Kidney glomerular epithelial cell (primary cell): ENCODE measurements around the gene GUK1.

Experiments used
- DNase-seq: peaks from one replicate; lab custom pipeline; 2025; lab: John Stamatoyannopoulos, UW

The GUK1 gene

DNA sequence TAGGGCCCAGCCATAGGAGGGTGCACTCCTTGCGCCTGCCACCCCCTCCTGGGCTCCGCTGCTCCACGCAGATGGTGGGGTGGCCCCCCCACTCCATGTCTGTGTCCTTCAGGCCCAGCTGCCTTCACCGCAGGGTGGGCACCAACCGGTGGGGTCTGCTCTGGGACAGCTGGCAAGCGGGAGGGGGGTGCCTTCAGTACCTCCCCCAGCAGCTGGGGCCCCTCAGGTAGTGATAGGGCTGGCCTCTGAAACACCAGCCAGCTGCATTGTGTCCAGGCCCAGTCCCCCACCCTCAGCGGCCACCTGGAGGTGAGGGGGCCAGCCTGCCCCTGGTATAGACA is 10.0 kb downstream of the GUK1 start:
- no peak for DNase-seq

DNA sequence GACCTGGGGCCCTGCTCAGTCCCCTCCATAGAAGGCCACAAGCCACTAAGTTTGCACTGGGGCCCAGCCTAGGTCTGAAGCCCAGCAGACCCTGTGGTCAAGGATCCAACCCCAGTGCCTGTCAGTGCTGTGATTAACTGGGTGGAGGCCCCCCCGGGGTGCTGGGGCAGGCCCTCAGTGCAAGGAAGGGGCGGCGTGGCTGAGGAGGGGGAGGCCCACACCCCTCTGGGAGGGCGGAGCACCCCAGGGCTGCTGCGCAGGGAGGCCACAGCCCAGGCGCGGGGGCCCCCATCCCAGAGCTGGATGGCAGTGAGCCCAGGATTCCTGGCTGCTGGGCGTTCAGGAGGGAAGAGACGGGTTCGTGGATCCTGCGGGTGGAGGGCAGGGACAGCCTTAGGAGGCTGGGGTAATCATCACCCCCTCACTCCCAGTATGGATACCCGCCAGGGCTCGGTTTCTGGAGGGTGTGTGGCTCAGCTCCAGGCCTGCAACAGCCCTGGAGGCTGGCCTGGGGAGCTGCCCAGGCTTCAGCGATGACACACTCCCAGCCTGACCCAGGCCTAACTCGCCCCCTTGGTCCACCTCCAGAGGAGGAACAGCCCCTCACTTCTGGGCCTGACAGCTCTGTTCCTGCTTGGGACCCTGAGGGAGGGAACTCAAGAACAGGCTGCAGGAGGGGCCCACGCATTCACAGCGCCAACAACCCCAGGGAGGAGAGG is 10.5 kb downstream of the GUK1 start:
- DNase-seq, result no peak

DNA sequence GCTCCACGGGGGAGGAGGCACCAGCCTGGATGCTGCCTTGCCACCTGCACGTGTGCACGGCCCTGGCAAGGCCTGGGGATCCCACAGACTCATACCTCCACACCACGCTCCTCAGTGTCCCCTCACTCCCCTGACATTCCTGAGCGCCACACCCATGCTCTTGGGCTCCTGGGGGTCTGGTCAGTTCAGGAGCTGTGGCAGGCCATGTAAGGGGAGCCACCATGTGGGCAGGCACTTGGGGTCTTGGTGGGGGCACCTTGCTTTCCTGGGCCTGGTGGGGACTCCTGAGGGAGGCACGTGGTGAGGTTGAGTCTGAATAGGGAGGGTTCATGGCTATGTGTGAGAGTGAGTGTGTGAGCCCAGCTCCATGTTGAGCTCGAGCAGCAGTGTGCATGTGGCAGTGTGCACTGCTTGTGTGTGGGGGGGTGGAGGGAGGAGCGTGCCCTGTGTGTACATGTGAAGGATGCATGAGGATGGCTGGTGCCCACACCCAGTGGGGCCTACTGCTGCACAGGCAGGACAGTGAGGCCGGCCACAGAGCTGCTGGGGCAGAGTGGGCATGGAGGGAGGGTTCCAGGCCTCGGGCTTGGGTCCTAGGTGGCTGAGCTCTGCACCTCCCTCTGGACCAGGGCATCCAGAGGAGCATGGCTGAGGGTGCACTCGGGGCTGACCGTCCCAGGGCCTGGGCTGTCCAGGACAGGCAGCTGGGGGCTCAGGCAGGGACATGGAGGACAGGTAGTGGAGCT is 11.3 kb downstream of the GUK1 start:
- no peak for DNase-seq

DNA sequence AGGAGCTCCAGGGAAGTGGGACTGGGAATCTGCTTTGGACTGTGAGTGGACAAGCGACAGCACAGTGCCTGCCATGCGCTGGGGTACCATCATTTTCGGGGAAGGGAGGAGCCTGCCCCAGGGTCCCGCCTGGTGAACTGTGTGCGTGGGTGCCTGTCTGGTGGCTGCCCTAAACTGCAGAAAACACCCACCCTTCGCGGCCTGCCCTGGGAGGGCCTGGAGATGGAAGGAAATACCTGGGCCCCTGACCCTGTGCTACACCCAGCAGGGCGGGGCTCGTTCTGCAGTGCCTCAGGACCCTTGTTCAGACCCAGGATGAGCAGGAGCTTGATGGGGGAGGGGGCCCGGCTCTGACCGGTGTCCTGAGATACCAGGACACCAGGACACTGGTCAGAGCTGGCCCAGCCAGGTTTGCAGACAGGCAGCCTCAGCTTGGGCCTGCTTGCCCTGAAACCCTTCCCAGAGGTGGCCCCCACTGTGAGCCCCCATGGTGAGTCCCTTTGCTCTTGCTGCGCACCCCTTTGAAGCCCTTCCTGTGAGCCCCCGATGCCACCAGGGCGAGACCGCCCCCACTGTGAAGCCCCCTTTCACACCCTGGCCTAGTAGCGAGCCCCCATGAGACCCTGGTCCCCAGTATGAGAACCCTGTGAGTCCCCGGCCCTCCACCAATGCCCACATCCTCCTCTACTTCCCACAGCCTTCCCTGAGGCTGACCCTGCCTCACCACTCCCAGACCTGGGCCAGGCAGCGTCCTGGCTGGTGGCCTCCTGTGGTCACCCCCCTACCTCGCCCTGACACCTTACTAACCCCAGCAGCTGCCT is 12.2 kb downstream of the GUK1 start:
- no peak for DNase-seq

DNA sequence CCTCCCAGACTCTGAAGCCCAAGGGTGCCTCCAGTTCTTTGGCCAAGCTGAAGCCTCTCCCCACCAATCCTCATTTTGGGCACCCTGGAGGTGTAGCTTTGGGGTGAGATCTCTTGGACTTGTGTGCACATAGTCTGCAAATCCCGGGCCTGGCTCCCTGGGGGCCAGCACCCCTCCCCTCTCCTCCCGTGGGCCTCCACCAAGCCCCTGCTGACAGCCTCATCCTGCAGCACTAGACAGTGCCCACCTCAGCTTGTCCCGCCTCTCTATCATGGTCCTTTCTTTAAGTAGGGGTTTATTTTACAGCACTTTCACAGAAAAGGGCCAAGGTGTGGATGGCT is 12.8 kb downstream of the GUK1 start:
- no peak for DNase-seq

DNA sequence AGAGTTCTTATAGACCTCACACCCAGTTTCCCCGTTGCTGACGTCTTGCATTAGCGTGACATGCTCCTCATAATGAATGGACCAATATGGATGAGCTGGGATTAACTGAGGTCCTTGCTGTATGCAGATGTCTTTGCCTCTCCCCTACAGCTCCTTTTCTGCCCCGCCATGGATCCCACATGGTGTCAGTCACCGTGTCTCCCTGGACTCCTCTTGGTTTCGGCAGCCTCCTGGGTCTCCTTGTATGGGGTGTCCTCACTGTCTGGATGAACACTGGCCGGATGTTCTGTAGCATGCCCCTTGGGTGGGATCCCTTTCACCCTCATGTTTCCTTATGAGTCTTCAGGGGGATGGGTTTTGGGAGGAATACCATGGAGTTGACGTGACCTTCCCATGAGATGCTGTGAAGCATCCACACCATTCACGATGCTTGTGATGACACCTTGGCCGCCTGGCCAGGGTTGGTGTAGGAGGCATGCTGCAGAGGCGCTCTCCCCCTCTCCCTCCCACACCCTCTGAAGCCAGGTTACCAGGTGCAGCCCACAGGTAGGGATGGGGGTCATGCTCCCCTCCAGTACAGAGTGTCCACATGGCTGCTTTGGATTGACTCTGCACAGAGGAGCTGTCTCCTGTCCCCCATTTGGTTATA is 14.1 kb downstream of the GUK1 start:
- DNase-seq, result no peak

DNA sequence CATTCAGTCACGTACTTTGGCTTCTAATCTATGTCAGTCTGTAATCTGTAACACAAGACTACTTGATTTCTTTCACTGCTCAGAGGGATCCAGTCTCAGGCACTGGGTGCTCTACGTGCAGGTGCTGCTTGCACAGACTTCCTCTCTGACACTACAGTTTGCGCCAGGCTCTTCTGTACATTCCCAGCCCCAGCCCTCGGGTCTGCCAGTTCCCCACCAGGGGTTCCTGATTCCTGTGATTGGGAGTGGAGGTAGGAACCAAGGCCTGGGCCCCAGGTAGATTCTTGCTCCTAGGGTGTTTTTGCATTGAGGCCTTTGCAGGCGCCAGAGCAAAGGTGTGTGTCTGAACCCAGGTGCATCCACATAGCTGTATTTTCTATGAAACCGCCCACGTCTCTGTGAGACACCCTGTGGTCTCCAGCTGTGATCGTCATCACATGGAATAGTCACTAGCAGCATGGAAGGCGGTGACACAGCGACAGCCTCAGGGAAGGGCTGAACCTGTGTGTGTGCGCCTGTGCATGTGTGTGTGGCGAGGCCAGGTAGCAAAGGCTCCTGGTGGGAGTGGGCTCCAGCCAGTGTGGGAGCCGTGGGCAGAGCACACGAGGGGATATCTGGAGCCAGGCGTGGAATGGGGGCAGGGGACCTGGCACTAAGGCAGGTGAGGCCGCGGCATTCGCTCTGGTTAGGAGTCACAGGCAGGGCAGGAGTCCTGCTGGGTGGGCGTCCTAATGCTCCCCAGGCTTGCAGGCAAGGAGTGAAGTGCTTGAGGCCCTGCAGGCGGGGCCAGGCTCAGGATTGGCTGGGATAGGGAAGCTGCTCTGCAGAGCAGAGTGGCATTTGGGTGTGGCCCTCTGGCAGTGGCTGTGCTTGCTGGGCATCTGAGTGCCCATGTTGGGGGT is 14.8 kb downstream of the GUK1 start:
- DNase-seq, result no peak

DNA sequence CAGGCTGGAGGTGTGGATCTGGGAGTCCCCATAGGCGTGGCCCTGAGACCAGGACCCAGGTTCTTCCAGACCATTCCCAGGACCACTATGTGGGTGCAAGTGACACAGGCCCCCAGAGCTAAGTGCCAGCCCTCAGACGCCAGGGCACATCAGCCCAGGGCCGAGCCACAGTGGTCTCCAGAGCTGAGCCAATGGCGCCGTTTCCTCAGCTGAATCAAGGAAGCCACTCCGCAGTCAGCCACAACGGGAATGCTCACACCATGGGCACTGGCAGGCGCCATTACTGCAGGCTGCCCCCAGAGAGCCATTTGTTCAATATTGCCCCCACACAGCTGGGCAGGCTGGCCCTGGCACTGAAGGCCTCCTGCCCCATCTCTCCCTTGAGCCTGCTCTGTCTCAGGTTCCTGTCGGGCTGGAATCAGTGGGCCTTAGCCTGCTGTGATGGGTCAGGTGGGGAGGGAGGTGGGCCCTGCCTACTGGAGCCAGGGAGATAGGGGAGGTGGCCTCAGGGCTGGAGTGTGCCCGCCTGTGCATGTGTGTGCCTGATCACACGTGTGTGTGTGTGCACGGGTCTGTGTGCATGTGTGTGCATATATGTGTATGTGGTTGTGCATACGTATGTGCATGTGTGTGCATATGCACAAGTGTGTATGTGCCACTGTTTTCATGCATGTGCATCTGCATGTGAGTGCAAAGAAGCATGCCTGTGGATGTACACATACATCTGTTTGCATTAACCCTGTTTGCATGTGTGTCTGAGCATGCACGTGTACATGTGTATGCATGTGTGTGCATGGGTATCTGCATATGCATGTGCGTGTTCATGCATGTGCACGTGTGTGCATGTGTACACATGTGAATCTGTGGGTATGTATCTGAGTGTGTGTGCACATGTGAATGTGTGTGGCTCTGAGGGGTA is 15.8 kb downstream of the GUK1 start:
- no peak for DNase-seq

DNA sequence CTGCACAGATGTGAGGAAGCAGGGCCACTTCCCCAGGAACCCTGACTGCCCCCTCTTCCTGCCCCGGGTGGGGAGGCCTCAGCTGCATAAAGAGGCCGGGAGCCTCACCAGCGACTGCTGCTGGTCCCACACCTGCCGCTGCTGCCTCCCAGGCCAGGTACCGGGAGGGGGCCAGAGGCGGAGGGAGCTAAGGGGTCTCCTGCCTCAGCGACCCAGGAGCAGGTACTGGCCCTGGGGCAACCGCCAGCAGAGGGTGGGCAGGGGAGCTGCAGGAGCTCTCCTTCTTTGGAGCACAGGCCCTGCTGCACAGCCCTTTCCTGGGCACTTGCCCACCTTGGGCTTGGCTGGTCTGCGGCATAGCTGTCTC is 16.4 kb downstream of the GUK1 start:
- DNase-seq, result no peak

DNA sequence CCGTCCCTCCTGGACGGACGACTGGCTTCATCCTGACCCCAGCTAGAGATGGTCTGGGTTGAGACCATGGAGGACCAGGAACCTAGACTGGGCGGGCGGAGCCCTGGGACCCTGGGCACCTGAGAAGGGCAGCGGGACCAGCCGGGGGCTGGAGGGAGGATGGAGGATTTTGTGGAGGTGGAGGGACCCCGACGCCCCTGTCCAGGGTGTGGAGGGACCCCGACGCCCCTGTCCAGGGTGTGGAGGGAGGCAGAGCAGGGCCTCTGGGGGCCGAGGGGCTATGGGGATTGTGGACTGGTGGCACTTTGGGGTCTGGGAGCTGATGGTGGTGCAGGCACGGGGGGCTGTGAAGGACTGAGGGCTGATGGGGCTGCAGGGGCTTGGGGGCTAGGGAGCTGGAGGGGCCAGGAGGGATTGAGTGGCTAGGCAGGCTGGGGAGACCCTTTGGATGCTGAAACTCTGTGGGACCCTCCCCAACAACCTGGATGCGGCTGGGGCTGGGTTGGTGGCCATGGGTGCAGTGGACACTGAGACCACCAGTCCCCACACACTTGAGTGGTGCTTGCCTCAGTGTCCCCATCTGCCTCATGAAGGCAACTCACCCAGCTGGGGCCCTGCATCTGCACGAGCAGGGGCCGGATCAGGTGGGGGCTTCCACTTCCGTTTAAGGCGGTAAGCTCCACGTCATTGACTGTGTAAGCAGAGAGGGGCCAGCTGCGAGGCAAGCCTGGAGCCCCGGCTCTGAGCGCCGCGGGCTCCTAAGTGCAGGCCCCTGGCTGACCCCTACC is 17.1 kb downstream of the GUK1 start:
- no peak for DNase-seq

DNA sequence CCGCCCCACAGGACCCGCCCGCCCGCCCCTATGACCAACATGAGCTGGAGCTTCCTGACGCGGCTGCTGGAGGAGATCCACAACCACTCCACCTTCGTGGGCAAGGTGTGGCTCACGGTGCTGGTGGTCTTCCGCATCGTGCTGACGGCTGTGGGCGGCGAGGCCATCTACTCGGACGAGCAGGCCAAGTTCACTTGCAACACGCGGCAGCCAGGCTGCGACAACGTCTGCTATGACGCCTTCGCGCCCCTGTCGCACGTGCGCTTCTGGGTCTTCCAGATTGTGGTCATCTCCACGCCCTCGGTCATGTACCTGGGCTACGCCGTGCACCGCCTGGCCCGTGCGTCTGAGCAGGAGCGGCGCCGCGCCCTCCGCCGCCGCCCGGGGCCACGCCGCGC is 17.6 kb downstream of the GUK1 start:
- DNase-seq, result no peak

DNA sequence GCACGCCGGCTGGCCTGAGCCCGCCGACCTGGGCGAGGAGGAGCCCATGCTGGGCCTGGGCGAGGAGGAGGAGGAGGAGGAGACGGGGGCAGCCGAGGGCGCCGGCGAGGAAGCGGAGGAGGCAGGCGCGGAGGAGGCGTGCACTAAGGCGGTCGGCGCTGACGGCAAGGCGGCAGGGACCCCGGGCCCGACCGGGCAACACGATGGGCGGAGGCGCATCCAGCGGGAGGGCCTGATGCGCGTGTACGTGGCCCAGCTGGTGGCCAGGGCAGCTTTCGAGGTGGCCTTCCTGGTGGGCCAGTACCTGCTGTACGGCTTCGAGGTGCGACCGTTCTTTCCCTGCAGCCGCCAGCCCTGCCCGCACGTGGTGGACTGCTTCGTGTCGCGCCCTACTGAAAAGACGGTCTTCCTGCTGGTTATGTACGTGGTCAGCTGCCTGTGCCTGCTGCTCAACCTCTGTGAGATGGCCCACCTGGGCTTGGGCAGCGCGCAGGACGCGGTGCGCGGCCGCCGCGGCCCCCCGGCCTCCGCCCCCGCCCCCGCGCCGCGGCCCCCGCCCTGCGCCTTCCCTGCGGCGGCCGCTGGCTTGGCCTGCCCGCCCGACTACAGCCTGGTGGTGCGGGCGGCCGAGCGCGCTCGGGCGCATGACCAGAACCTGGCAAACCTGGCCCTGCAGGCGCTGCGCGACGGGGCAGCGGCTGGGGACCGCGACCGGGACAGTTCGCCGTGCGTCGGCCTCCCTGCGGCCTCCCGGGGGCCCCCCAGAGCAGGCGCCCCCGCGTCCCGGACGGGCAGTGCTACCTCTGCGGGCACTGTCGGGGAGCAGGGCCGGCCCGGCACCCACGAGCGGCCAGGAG is 18.3 kb downstream of the GUK1 start:
- DNase-seq, result no peak

DNA sequence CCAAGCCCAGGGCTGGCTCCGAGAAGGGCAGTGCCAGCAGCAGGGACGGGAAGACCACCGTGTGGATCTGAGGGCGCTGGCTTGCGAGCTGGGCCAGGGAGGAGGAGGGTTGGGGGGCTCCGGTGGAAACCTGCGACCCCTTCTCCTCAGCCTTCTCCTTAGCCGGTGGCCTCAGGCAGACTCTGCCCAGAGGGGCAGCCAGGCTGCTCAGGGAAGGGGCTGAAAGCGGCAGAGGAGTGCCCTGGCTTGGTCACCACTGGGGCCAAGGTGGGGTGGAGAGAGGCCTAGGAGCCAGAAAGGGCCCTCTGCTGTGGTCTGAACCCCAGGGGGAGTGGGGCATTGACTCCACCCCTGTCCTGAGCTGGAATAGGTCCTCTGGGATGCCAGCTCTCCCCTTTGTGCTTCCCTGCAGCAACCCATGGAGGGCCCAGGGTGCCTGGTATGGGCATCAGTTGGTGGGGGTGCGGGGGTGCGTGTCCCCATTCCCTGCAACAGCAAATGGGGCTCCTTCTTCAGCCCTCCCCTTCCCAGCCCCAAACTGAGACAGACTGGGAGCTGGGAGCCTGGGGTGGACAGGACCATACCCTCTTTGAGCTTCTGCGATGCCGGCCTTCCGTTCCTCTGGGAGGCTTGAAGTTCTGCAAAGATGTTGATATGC is 19.1 kb downstream of the GUK1 start:
- DNase-seq, result no peak

DNA sequence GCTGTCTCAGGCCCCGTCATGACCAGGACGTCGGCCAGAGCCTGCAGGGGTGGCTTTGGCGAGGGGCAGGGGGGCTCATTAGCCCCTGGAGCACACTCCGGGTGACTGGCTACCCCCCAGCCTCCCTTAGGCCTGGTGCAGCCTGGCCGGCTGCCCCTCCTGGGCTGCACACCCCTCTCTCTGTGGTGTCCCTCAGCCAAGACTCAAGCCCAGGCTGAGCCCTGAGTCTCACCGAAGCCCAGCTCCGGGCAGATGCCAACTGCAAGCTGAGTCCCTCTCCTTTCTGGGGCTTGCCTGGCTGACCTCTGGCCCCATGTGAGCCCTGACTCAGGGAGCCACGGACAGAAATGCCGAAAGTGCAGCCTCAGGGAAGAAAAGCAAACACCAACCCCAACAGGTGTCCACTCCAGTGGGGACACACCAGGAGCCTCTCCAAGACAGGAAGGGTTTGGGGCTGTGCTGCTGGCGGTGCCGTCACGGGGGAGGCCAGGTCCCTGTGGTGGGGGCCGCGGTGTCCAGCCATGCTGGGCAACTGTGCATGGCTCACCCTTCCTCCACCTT is 20.2 kb downstream of the GUK1 start:
- no peak for DNase-seq

DNA sequence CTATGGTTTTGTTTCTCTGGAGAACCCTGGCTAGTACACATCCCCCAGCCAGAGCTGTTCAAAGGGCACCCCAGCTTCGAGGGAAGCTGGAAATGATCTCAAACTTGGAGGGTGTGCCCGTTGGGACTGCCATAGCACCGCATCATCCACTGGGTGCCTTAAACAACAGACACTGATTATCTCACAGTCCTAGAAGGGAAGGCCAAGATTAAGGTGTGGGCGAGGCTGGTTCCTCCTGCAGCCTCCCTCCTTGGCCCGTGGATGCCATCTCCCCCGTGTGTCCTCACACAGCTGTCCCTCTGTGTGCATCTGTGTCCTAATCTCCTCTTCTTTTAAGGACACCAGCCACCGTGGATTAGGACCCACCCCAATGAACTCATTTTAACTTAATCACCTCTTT is 21.3 kb downstream of the GUK1 start:
- DNase-seq, result no peak

DNA sequence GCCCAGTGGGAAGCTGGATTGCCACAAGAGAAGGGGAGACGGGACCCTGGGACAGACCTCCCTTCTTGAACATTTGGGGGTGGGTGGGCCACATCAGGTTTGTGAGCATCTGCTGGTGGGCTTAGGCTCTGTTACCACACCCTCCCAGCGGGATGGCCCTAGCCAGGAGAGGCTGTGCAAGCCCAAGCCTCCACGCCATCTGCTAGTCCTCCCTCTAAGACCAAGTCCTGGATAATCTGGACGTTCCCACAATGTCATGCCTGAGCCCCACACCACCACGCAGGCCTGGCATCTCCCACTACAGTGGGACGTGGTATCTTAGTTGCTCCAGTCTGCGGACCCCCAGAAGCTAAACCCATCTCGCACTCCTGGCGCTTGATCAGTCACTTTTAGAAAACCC is 21.8 kb downstream of the GUK1 start:
- DNase-seq, result no peak

DNA sequence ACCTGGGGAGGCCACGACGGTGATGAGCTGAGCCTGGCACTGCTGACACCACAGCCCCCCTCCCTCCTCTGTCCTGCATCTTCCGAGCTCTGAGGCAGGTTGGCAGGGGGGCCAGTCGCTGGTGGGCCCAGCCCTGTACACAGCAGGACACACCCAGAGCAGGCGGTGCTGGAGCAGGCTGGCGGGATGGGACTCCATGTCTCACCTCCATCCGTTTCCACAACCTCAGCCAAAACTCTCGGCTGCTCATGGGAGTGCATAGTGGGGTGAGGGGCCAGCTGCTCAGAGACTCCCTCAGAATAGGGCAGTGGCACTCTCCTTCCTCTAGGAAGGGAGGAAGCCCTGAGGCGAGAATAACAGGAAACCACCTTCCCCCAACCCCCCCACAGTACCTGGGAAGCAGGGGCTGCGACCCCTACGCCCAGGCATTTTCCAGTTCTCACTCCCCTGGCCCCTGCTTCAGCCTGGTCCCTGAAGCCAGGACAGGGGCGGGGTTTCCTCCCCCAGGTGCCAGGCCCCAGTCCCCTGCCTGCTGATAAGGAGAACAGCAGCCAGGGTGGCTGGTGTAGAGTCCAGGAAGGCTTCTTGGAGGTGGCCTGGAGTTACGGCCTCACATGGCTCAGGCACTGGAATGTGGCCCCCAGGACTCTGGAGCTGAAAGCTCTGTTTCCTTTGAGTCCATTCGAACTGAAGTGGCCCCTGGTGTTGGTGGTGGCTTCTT is 22.4 kb downstream of the GUK1 start:
- DNase-seq, result no peak
